ENCODE measurements around the gene TRANK1.

GRCh38 chr3:36815375-36815774 lies 129.5 kb downstream of the TRANK1 start:
- TF ChIP-seq CTCF (IDR thresholded peaks at IDR 0.05) (no peak), POLR2A (IDR thresholded peaks at IDR 0.05) (no peak)
